Astrocyte of the cerebellum (primary cell): ENCODE measurements around the gene FOXJ1.

ENCODE experiments used
- DNase-seq: peaks from one replicate; pipeline ENCODE4 v3.0.0-alpha.2; 2011; ENCODE audit warnings: low read depth
- H3K4me3 ChIP-seq: 2 replicates; pipeline ENCODE4 v1.5.1; 2011; ENCODE audit warnings: mild to moderate bottlenecking, low read depth, low read length, moderate library complexity
- CTCF ChIP-seq: IDR thresholded peaks from 2 replicates; pipeline ENCODE4 v1.5.1; 2012; ENCODE audit warnings: low read length, low read depth, moderate library complexity, mild to moderate bottlenecking; ENCODE audit errors: missing control alignments
- in situ Hi-C: cut with HindIII; loops from 2 replicates; pipeline ENCODE4 v1.10.0; 2017; ENCODE audit warnings: low sequenced_read_pairs

FOXJ1 gene

GRCh38 chr17:76161619-76162266 lies 20.7 kb upstream of the FOXJ1 start:
- in situ Hi-C loops, result no loop called here
- DNase-seq, result no peak
- H3K4me3 ChIP-seq, result no peak overlapping the region
- TF ChIP-seq CTCF, result no peak

GRCh38 chr17:76160896-76161528 lies 20.0 kb upstream of the FOXJ1 start:
- in situ Hi-C loops, result no loop called here
- H3K4me3 ChIP-seq, result no peak overlapping the region
- no peak for DNase-seq
- TF ChIP-seq CTCF, result no peak

- in situ Hi-C loops, result no loop called here
- DNase-seq, result no peak
- no peak overlapping the region for H3K4me3 ChIP-seq
- no peak for TF ChIP-seq CTCF
Observed at GRCh38 chr17:76159157-76159556, 18.1 kb upstream of the FOXJ1 start.

- H3K4me3 ChIP-seq, result no peak overlapping the region
- in situ Hi-C loops, result no loop called here
- TF ChIP-seq CTCF, result no peak
- no peak for DNase-seq
Observed at GRCh38 chr17:76157759-76158158, 16.7 kb upstream of the FOXJ1 start.

GRCh38 chr17:76156662-76156991 lies 15.6 kb upstream of the FOXJ1 start:
- no peak overlapping the region for H3K4me3 ChIP-seq
- TF ChIP-seq CTCF, result no peak
- in situ Hi-C loops, result no loop called here
- no peak for DNase-seq

GRCh38 chr17:76155988-76156661 lies 15.1 kb upstream of the FOXJ1 start:
- in situ Hi-C loops, result no loop called here
- no peak overlapping the region for H3K4me3 ChIP-seq
- TF ChIP-seq CTCF, result no peak
- no peak for DNase-seq
